ENCODE results near the gene C20orf144.

C20orf144 gene

DNA sequence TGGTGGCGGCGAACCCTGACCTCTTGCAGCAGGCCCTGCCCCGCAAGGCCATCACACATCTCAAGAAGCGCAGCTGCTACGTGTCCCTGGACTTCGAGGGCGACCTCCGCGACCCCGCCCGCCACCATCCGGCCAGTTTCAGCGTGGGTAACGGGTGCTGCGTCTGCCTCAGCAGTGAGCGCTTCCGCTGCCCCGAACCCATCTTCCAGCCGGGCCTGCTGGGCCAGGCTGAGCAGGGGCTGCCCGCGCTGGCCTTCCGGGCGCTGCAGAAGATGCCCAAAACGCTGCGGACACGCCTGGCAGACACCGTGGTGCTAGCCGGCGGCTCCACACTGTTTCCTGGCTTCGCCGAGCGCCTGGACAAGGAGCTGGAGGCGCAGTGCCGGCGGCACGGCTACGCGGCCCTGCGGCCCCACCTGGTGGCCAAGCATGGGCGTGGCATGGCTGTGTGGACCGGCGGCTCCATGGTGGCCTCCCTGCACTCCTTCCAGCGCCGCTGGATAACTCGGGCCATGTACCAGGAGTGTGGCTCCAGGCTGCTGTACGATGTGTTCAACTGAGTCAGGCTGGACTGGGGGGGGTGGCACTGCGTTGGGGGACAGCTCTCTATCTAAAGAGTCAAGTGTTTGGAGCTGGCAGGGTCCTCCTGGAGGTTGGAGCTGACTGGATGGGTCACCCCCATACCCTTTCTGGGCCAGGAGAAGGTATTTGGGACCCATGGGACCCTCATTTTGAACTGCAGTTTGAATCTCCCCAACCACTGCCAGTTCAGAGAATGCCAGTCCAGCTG, 5.7 kb downstream of the C20orf144 start:
- no peaks in the 10 kb centered on the region for H3K27me3 ChIP-seq (ENCODE audit: insufficient read depth, low read length, poor library complexity, severe bottlenecking)
- TF ChIP-seq, protein P1, sequence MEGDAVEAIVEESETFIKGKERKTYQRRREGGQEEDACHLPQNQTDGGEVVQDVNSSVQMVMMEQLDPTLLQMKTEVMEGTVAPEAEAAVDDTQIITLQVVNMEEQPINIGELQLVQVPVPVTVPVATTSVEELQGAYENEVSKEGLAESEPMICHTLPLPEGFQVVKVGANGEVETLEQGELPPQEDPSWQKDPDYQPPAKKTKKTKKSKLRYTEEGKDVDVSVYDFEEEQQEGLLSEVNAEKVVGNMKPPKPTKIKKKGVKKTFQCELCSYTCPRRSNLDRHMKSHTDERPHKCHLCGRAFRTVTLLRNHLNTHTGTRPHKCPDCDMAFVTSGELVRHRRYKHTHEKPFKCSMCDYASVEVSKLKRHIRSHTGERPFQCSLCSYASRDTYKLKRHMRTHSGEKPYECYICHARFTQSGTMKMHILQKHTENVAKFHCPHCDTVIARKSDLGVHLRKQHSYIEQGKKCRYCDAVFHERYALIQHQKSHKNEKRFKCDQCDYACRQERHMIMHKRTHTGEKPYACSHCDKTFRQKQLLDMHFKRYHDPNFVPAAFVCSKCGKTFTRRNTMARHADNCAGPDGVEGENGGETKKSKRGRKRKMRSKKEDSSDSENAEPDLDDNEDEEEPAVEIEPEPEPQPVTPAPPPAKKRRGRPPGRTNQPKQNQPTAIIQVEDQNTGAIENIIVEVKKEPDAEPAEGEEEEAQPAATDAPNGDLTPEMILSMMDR (conservative IDR thresholded peaks at IDR 0.05; ENCODE audit: low read length): peak; percentile 74
- no peak for TF ChIP-seq EZH2phosphoT487 (IDR thresholded peaks at IDR 0.05; ENCODE audit: borderline replicate concordance)
- H3K9me2 ChIP-seq (replicated peaks; ENCODE audit: low read depth, low read length): no peaks in the 10 kb centered on the region
- no peaks in the 10 kb centered on the region for H3F3A ChIP-seq (ENCODE audit: low read depth)
- H3K4me1 ChIP-seq (ENCODE audit: insufficient read depth, low read length, poor library complexity, severe bottlenecking): peaks cover 27% of the 10 kb centered on the region
- H3K9me3 ChIP-seq (ENCODE audit: insufficient read depth, low read depth, low read length): no peaks in the 10 kb centered on the region
- peak overlapping the region; percentile 59 for H3K4me2 ChIP-seq (ENCODE audit: low read depth, low read length, poor library complexity, severe bottlenecking)
- no peak overlapping the region for H2AFZ ChIP-seq (ENCODE audit: low read length)
- H4K20me1 ChIP-seq (ENCODE audit: insufficient read depth, low read length, poor library complexity, severe bottlenecking): peaks cover 3% of the 10 kb centered on the region
- no peaks in the 10 kb centered on the region for H3K36me3 ChIP-seq (ENCODE audit: insufficient read depth, low read length)
- no peak overlapping the region for H3K9ac ChIP-seq (ENCODE audit: low read depth, low read length, poor library complexity, severe bottlenecking)
- H3K4me3 ChIP-seq (ENCODE audit: low read length, poor library complexity, severe bottlenecking): peak overlapping the region; percentile 60
- H3K79me2 ChIP-seq (ENCODE audit: insufficient read depth, low read length): no peaks in the 10 kb centered on the region

GRCh38 chr20:33668466-33669155, 6.5 kb downstream of the C20orf144 start:
- H3K9ac ChIP-seq (ENCODE audit: low read depth, low read length, poor library complexity, severe bottlenecking): no peak overlapping the region
- no peak overlapping the region for H2AFZ ChIP-seq (ENCODE audit: low read length)
- peaks cover 7% of the 10 kb centered on the region for H3K79me2 ChIP-seq (ENCODE audit: insufficient read depth, low read length)
- H4K20me1 ChIP-seq (ENCODE audit: insufficient read depth, low read length, poor library complexity, severe bottlenecking): peaks cover 3% of the 10 kb centered on the region
- no peak overlapping the region for H3K4me2 ChIP-seq (ENCODE audit: low read depth, low read length, poor library complexity, severe bottlenecking)
- peaks cover 29% of the 10 kb centered on the region for H3K4me1 ChIP-seq (ENCODE audit: insufficient read depth, low read length, poor library complexity, severe bottlenecking)
- TF ChIP-seq, protein P1 (conservative IDR thresholded peaks at IDR 0.05; ENCODE audit: low read length): no peak
- no peak for TF ChIP-seq EZH2phosphoT487 (IDR thresholded peaks at IDR 0.05; ENCODE audit: borderline replicate concordance)
- H3K4me3 ChIP-seq (ENCODE audit: low read length, poor library complexity, severe bottlenecking): no peak overlapping the region
- no peaks in the 10 kb centered on the region for H3F3A ChIP-seq (ENCODE audit: low read depth)
- H3K9me3 ChIP-seq (ENCODE audit: insufficient read depth, low read depth, low read length): no peaks in the 10 kb centered on the region
- no peaks in the 10 kb centered on the region for H3K36me3 ChIP-seq (ENCODE audit: insufficient read depth, low read length)
- no peaks in the 10 kb centered on the region for H3K9me2 ChIP-seq (replicated peaks; ENCODE audit: low read depth, low read length)
- no peaks in the 10 kb centered on the region for H3K27me3 ChIP-seq (ENCODE audit: insufficient read depth, low read length, poor library complexity, severe bottlenecking)

- Histone ChIP-seq H3K4me2 (ENCODE audit: low read depth, low read length, poor library complexity, severe bottlenecking) (no peak overlapping the region), H3F3A (ENCODE audit: low read depth) (no peaks in the 10 kb centered on the region), H3K9me3 (ENCODE audit: insufficient read depth, low read depth, low read length) (no peaks in the 10 kb centered on the region), H4K20me1 (ENCODE audit: insufficient read depth, low read length, poor library complexity, severe bottlenecking) (peaks cover 3% of the 10 kb centered on the region), H3K27me3 (ENCODE audit: insufficient read depth, low read length, poor library complexity, severe bottlenecking) (no peaks in the 10 kb centered on the region), H3K9me2 (replicated peaks; ENCODE audit: low read depth, low read length) (no peaks in the 10 kb centered on the region), H2AFZ (ENCODE audit: low read length) (no peak overlapping the region), H3K4me3 (ENCODE audit: low read length, poor library complexity, severe bottlenecking) (no peak overlapping the region), H3K4me1 (ENCODE audit: insufficient read depth, low read length, poor library complexity, severe bottlenecking) (peaks cover 26% of the 10 kb centered on the region), H3K9ac (ENCODE audit: low read depth, low read length, poor library complexity, severe bottlenecking) (no peak overlapping the region), H3K36me3 (ENCODE audit: insufficient read depth, low read length) (no peaks in the 10 kb centered on the region), H3K79me2 (ENCODE audit: insufficient read depth, low read length) (peaks cover 10% of the 10 kb centered on the region)
- no peak for TF ChIP-seq EZH2phosphoT487 (IDR thresholded peaks at IDR 0.05; ENCODE audit: borderline replicate concordance)
- TF ChIP-seq, protein P1 (conservative IDR thresholded peaks at IDR 0.05; ENCODE audit: low read length): no peak
Measured at GRCh38 chr20:33669224-33669623, 7.1 kb downstream of the C20orf144 start.
